LNCaP clone FGC (cell line): ENCODE measurements around the gene KLHL22.
"Not testable (repeated sequence)": the region's sequence is repeated elsewhere in the genome, so short reads cannot be mapped to it uniquely, and the experiment has no call there.

Source experiments
- DNase-seq: peaks from one replicate; pipeline ENCODE4 v3.0.0-alpha.2; 2011; ENCODE audit warnings: low read depth
- H3K4me3 ChIP-seq: 2 replicates; pipeline ENCODE4 v1.5.1; 2011; ENCODE audit warnings: mild to moderate bottlenecking, low read depth, low read length, control low read depth
- TF ChIP-seq, protein P1 (sequence below): IDR thresholded peaks from 2 replicates; pipeline ENCODE4 v1.5.1; 2012; ENCODE audit warnings: mild to moderate bottlenecking; ENCODE audit not compliant: control insufficient read depth, insufficient read depth; ENCODE audit errors: extremely low read depth

KLHL22 gene

GRCh38 chr22:20472629-20473442, 22.8 kb downstream of the KLHL22 start:
- no peak for DNase-seq
- TF ChIP-seq, protein P1, sequence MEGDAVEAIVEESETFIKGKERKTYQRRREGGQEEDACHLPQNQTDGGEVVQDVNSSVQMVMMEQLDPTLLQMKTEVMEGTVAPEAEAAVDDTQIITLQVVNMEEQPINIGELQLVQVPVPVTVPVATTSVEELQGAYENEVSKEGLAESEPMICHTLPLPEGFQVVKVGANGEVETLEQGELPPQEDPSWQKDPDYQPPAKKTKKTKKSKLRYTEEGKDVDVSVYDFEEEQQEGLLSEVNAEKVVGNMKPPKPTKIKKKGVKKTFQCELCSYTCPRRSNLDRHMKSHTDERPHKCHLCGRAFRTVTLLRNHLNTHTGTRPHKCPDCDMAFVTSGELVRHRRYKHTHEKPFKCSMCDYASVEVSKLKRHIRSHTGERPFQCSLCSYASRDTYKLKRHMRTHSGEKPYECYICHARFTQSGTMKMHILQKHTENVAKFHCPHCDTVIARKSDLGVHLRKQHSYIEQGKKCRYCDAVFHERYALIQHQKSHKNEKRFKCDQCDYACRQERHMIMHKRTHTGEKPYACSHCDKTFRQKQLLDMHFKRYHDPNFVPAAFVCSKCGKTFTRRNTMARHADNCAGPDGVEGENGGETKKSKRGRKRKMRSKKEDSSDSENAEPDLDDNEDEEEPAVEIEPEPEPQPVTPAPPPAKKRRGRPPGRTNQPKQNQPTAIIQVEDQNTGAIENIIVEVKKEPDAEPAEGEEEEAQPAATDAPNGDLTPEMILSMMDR, result no peak
- H3K4me3 ChIP-seq, result no peak overlapping the region

GRCh38 chr22:20471126-20471833, 24.3 kb downstream of the KLHL22 start:
- TF ChIP-seq, protein P1, result no peak
- no peak overlapping the region for H3K4me3 ChIP-seq
- DNase-seq, result no peak

GRCh38 chr22:20470525-20470924, 25.1 kb downstream of the KLHL22 start:
- H3K4me3 ChIP-seq, DNase-seq: not testable (repeated sequence)

DNA sequence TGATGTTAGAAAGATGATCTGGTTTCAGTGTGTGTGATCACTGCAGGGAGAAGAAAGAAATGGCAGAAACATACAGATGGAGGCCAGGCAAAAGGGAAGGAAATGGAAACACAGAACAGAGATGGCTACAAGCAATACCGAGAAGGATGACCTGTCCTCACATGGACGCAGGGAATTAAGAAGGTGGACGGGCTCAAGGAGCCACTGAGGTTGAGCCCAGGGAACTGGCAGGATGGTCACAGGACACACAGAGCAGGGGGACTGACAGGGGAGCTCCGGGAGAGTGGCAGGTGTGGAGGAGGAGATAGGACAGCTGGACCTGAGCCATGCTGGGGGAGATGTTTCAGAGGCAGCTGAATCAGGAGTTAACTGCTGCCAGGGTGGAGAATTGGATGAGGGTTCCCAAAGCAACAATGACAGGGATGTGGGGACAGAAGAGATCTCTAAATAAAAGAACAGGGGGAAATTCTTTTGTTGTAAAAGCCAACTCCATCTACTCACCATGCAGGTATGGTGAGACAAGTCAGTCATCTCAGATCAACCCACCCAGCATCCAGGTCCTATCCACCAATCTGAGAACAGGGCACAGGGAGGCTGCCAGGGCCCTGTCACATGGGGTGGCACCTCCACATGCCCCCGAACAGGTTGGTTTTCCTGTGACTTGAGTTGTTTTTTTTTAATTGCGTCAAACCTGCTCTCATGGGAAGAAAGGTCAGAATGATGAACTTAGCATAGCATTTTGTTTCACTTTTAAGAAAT, 26.3 kb downstream of the KLHL22 start:
- TF ChIP-seq, protein P1, result no peak
- H3K4me3 ChIP-seq, result no peak overlapping the region
- no peak for DNase-seq

- no peak for DNase-seq
- H3K4me3 ChIP-seq, result no peak overlapping the region
- TF ChIP-seq, protein P1, result no peak
Measured at GRCh38 chr22:20466659-20467379, 28.8 kb downstream of the KLHL22 start.

GRCh38 chr22:20465759-20466077, 29.9 kb downstream of the KLHL22 start:
- no peak overlapping the region for H3K4me3 ChIP-seq
- TF ChIP-seq, protein P1, result no peak
- no peak for DNase-seq
